ENCODE results near the gene AADAT.

Gene AADAT

GRCh38 chr4:170030121-170030520 is 59.6 kb downstream of the AADAT start:
- DNase-seq (ENCODE audit: low spot score), result no peak

GRCh38 chr4:170027181-170027829 is 62.5 kb downstream of the AADAT start:
- DNase-seq (ENCODE audit: low spot score), result peak; percentile 88

GRCh38 chr4:170026253-170027021 is 63.3 kb downstream of the AADAT start, which contains the start of gene MFAP3L:
TSS of gene MFAP3L (minus strand) at chr4:170026395. CDS start at chr4:170005877, 20,518 bp downstream.
- peak; percentile 70 for DNase-seq (ENCODE audit: low spot score)

- no peak for DNase-seq (ENCODE audit: low spot score)
These were observed 64.1 kb downstream of the AADAT start for GRCh38 chr4:170025523-170026252.

GRCh38 chr4:170022211-170022610 is 67.5 kb downstream of the AADAT start:
- DNase-seq (ENCODE audit: low spot score), result no peak

- no peak for DNase-seq (ENCODE audit: low spot score)
These were observed 72.5 kb downstream of the AADAT start for GRCh38 chr4:170017252-170017651.

GRCh38 chr4:170015285-170015684 is 74.5 kb downstream of the AADAT start:
- DNase-seq (ENCODE audit: low spot score), result no peak

- no peak for DNase-seq (ENCODE audit: low spot score)
These were observed 75.3 kb downstream of the AADAT start for GRCh38 chr4:170014359-170015011.

GRCh38 chr4:170012629-170012958 is 77.2 kb downstream of the AADAT start:
- DNase-seq (ENCODE audit: low spot score), result no peak

GRCh38 chr4:170011921-170012628 is 77.7 kb downstream of the AADAT start:
- DNase-seq (ENCODE audit: low spot score), result no peak

Measured in activated CD4-positive, alpha-beta T cell treated with anti-CD3 and anti-CD28 coated beads, Interleukin-2, Interleukin-4, amounts not matched to agents 100 ng/mL and 50 ng/mL, durations not matched to agents 16 hours and 8 hours (primary cell).